HepG2 (cell line): ENCODE data around the gene ETF1. TPM values are rescaled to one million over a fixed set of nuclear protein-coding genes. Genes with fewer than 3 reads are reported as not detected.

Experiments
- CCDC6 ChIP-seq: sonication (generic); formaldehyde crosslinking; IDR thresholded peaks from 2 replicates; pipeline ENCODE4 v1.8.1; 2022; ENCODE audit warnings: mild to moderate bottlenecking, missing genetic modification reagents, moderate library complexity
- CSRNP2 ChIP-seq: sonication (generic); formaldehyde crosslinking; conservative IDR thresholded peaks from 2 replicates; pipeline ENCODE4 v1.8.0; 2022; ENCODE audit warnings: low read depth, missing genetic modification reagents
- DMTF1 ChIP-seq: sonication (generic); formaldehyde crosslinking; IDR thresholded peaks from 2 replicates; pipeline ENCODE4 v1.4.0; 2020; ENCODE audit warnings: mild to moderate bottlenecking, missing genetic modification reagents
- ELK4 ChIP-seq: sonication (generic); formaldehyde crosslinking; IDR thresholded peaks from 2 replicates; pipeline ENCODE4 v1.9.0; 2021; ENCODE audit warnings: missing genetic modification reagents, borderline replicate concordance
- IKZF4 ChIP-seq: sonication (generic); formaldehyde crosslinking; IDR thresholded peaks from 2 replicates; pipeline ENCODE4 v1.5.1; 2020; ENCODE audit warnings: borderline replicate concordance, mild to moderate bottlenecking, low read depth, missing genetic modification reagents; ENCODE audit errors: not compliant biosample characterization
- MIXL1 ChIP-seq: IDR thresholded peaks from 2 replicates; pipeline ENCODE4 v1.6.1; 2016
- NCOR1 ChIP-seq: fragments of 200-600 bp; sonication (generic); IDR thresholded peaks from 2 replicates; pipeline ENCODE4 v1.7.0; 2017; ENCODE audit warnings: antibody characterized with exemption, low read length, borderline replicate concordance
- PRMT3 ChIP-seq: sonication (generic); formaldehyde crosslinking; IDR thresholded peaks from 2 replicates; pipeline ENCODE4 v1.8.1; 2022; ENCODE audit warnings: low read depth, mild to moderate bottlenecking, moderate library complexity, missing genetic modification reagents, borderline replicate concordance
- SNAI1 ChIP-seq: sonication (generic); formaldehyde crosslinking; IDR thresholded peaks from 2 replicates; pipeline ENCODE4 v1.5.0; 2020; ENCODE audit warnings: mild to moderate bottlenecking, missing genetic modification reagents, borderline replicate concordance
- TARDBP ChIP-seq: sonication (generic); formaldehyde crosslinking; IDR thresholded peaks from 2 replicates; pipeline ENCODE4 v1.8.0; 2022; ENCODE audit warnings: mild to moderate bottlenecking, missing genetic modification reagents
- YEATS2 ChIP-seq: sonication (generic); formaldehyde crosslinking; IDR thresholded peaks from 2 replicates; pipeline ENCODE4 v1.4.0; 2020; ENCODE audit warnings: missing genetic modification reagents, borderline replicate concordance
- ZBTB2 ChIP-seq: sonication (generic); formaldehyde crosslinking; IDR thresholded peaks from 2 replicates; pipeline ENCODE4 v1.8.0; 2022; ENCODE audit warnings: low read depth, missing genetic modification reagents
- ZFAT ChIP-seq: sonication (generic); formaldehyde crosslinking; conservative IDR thresholded peaks from 2 replicates; pipeline ENCODE4 v1.8.1; 2023; ENCODE audit warnings: missing genetic modification reagents, inconsistent platforms
- ZMYM3 ChIP-seq: sonication (generic); formaldehyde crosslinking; IDR thresholded peaks from 2 replicates; pipeline ENCODE4 v1.5.1; 2020; ENCODE audit warnings: mild to moderate bottlenecking, missing genetic modification reagents
- ZNF569 ChIP-seq: sonication (generic); formaldehyde crosslinking; IDR thresholded peaks from 2 replicates; pipeline ENCODE4 v1.5.0; 2020; ENCODE audit warnings: mild to moderate bottlenecking, missing genetic modification reagents, moderate library complexity, borderline replicate concordance
- ZNF784 ChIP-seq: sonication (generic); formaldehyde crosslinking; IDR thresholded peaks from 2 replicates; pipeline ENCODE4 v1.5.1; 2020; ENCODE audit warnings: missing genetic modification reagents, mild to moderate bottlenecking, borderline replicate concordance
- polyA plus RNA-seq, 8 experiments: library from polyadenylated mRNA; depleted of rRNA in 3 of 8; stranded (reverse) in 7 of 8; unstranded in 1 of 8; fragments of >200 nt; fragmentation: Illumina TruSeq in 4 of 8; extraction: Trizol in 4 of 8; gene quantifications; 2 replicates each; pipeline versions ENCODE4 v1.2.1 to v1.2.3, GENCODE V29; 2011 to 2016; ENCODE audit warnings: low read depth in 4 of 8, missing spikeins in 1 of 8, mixed read lengths in 1 of 8; ENCODE audit not compliant: insufficient read depth in 1 of 8
- total RNA-seq, 5 experiments: library from RNA; depleted of rRNA; stranded (reverse); fragments of >200 nt; fragmentation: Illumina TruSeq; extraction: Trizol; gene quantifications; 2 replicates each; pipeline ENCODE4 v1.2.3, GENCODE V29; 2016; ENCODE audit warnings: low read depth in 1 of 5
- TF ChIP-seq, protein P1 (sequence below): sonication (generic); formaldehyde crosslinking; IDR thresholded peaks from 2 replicates; pipeline ENCODE4 v1.5.0; 2020; ENCODE audit warnings: missing genetic modification reagents
- TF ChIP-seq, protein P2 (sequence below): sonication (generic); IDR thresholded peaks from 2 replicates; pipeline ENCODE4 v1.6.1; 2016; ENCODE audit warnings: low read depth, borderline replicate concordance

The ETF1 gene
- total and polyA plus RNA-seq, 2 of the 13 experiments (the other 11 are each of a cell fraction or from before 2014, with no cell fraction given): 52.1 to 184 TPM

DNA sequence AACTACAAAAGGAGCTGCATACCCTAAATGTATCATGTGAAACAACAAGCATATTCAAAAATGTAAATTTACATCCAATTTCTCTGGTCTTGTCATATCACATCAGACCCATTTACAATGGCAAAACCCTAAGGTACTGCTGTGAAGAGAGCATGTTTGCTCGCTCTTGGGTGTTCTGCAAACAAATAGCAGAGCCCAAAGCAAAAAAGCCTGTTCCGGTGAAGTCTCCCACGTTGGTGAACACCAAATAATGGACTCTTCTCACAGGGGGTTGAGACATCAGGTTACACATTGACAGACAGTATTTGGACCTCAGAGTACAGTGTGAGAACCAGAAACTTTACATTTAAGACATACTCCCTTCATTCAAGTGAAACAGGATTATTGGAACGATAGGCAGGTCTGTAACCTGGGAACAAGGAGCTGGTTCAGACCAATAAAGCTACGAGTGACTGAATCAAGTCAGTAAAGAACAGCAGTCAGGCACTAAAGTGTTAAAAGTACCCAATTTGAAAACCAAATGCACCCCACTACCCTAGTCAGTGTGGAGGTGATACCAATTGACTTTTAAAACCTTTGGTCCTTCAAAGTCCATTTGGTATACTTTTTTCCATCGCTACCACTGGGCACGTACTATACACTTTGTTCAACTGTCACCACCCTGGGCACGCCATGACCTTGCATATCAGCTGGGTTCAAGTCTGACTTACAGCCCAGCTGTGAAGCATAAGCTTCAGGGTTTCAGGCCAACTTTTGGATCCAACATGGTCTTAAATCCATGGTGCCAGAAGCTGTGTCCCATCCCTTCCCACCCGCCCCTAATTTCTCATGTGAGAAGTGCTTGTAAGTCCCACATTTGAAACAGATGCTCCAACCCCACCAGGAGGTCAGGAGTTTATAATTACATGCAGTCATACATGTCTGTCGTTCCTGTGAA lies 36.4 kb downstream of the ETF1 start (continued):
- TF ChIP-seq DMTF1 (no peak), ELK4 (CRISPR knock-in tag) (no peak), YEATS2 (CRISPR knock-in tag) (no peak), NCOR1 (0 out of 2 replicates have a peak, but pooled peaks have one; percentile 19), ZBTB2 (CRISPR knock-in tag) (no peak), ZNF569 (CRISPR knock-in tag) (no peak), PRMT3 (CRISPR knock-in tag) (no peak), SNAI1 (no peak), TARDBP (CRISPR knock-in tag) (peak; percentile 54; the same call in 1 of the 2 replicates), IKZF4 (CRISPR knock-in tag) (no peak), CCDC6 (no peak), ZMYM3 (CRISPR knock-in tag) (peak; percentile 69; the same call in 1 of the 2 replicates), MIXL1 (0 out of 2 replicates have a peak, but pooled peaks have one; percentile 48), ZNF784 (no peak), ZFAT (CRISPR knock-in tag) (no peak), CSRNP2 (CRISPR knock-in tag) (no peak)
- TF ChIP-seq, protein P1, sequence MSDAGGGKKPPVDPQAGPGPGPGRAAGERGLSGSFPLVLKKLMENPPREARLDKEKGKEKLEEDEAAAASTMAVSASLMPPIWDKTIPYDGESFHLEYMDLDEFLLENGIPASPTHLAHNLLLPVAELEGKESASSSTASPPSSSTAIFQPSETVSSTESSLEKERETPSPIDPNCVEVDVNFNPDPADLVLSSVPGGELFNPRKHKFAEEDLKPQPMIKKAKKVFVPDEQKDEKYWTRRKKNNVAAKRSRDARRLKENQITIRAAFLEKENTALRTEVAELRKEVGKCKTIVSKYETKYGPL (CRISPR knock-in tag): no peak
- TF ChIP-seq, protein P2, sequence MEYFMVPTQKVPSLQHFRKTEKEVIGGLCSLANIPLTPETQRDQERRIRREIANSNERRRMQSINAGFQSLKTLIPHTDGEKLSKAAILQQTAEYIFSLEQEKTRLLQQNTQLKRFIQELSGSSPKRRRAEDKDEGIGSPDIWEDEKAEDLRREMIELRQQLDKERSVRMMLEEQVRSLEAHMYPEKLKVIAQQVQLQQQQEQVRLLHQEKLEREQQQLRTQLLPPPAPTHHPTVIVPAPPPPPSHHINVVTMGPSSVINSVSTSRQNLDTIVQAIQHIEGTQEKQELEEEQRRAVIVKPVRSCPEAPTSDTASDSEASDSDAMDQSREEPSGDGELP: peak; percentile 58; the same call in 1 of the 2 replicates
